Thoracic aorta (tissue), 2 donors: ENCODE results near the gene INTS15. TPM values are rescaled to one million over a fixed set of nuclear protein-coding genes. Genes with fewer than 3 reads are reported as not detected.
A peak's percentile ranks its signal among the peaks of the same experiment; 100 is the strongest.

Experiments used
- ATAC-seq: fragments of 150-250 bp; one replicate; pipeline ENCODE4 v1.8.0; 2017; ENCODE audit warnings: low read depth; ENCODE audit not compliant: insufficient number of reproducible peaks, low FRiP score
- DNase-seq: peaks from one replicate; pipeline ENCODE4 v3.0.0-alpha.2; 2020; ENCODE audit warnings: low spot score
- H3K27ac ChIP-seq, 2 donors: fragments of 200-600 bp; sonication (generic); 1 replicate in 1 of 2; 2 replicates in 1 of 2; pipeline ENCODE4 v1.5.1; 2016; ENCODE audit warnings: mild to moderate bottlenecking in 2 of 2, moderate library complexity in 2 of 2
- H3K27me3 ChIP-seq: fragments of 200-600 bp; sonication (generic); replicated peaks from 2 replicates; pipeline ENCODE4 v1.6.0; 2016; ENCODE audit warnings: mild to moderate bottlenecking; ENCODE audit not compliant: insufficient read depth
- H3K36me3 ChIP-seq: fragments of 200-600 bp; sonication (generic); one replicate; pipeline ENCODE4 v1.5.1; 2016
- H3K4me1 ChIP-seq, 2 donors: fragments of 200-600 bp; sonication (generic); 1 replicate in 1 of 2; 2 replicates in 1 of 2; pipeline versions ENCODE4 v1.5.1 to v1.6.0; 2016; ENCODE audit warnings: low read depth in 2 of 2, mild to moderate bottlenecking in 1 of 2; ENCODE audit not compliant: control insufficient read depth in 1 of 2
- H3K4me3 ChIP-seq: fragments of 200-600 bp; sonication (generic); 2 replicates; pipeline ENCODE4 v1.5.1; 2016; ENCODE audit warnings: mild to moderate bottlenecking
- H3K9me3 ChIP-seq: fragments of 200-600 bp; sonication (generic); 2 replicates; pipeline ENCODE4 v1.5.1; 2016
- CTCF ChIP-seq: fragments of 200-600 bp; sonication (generic); IDR thresholded peaks from one replicate; pipeline ENCODE4 v1.5.1; 2019; ENCODE audit warnings: antibody characterized with exemption
- total RNA-seq, 2 donors: library from RNA; depleted of rRNA; stranded (reverse); fragments of >200 nt; gene quantifications; one replicate each; pipeline versions ENCODE4 v1.1.0 to v1.2.3, GENCODE V29; 2016

INTS15 gene
- total RNA-seq, 2 donors from 2014 or later, result 37.2 to 45.4 TPM

- Histone ChIP-seq H3K36me3 (peaks cover 13% of the 10 kb centered on the region), H3K27ac (no peak overlapping the region), H3K4me3 (peak overlapping the region; percentile 73), H3K27me3 (no peaks in the 10 kb centered on the region), H3K4me1 (peaks cover 12 to 18% of the 10 kb centered on the region in 2 donors), H3K9me3 (no peaks in the 10 kb centered on the region)
- peak; percentile 16 for TF ChIP-seq CTCF
- no peak for ATAC-seq
- DNase-seq, result no peak
Measured at GRCh38 chr7:6637544-6638229, 47.9 kb downstream of the INTS15 start.

- no peaks in the 10 kb centered on the region for H3K27me3 ChIP-seq
- peaks cover 26% of the 10 kb centered on the region for H3K36me3 ChIP-seq
- no peaks in the 10 kb centered on the region for H3K9me3 ChIP-seq
- H3K4me3 ChIP-seq, result no peak overlapping the region
- H3K4me1 ChIP-seq, result peaks cover 12 to 18% of the 10 kb centered on the region in 2 donors
- no peak for TF ChIP-seq CTCF
- DNase-seq (no peak), ATAC-seq (no peak)
- no peak overlapping the region for H3K27ac ChIP-seq
Measured at GRCh38 chr7:6639032-6639431, 49.2 kb downstream of the INTS15 start.

GRCh38 chr7:6639627-6640026 lies 49.8 kb downstream of the INTS15 start:
- no peak for ATAC-seq
- Histone ChIP-seq H3K27me3 (no peaks in the 10 kb centered on the region), H3K9me3 (no peaks in the 10 kb centered on the region), H3K36me3 (peaks cover 32% of the 10 kb centered on the region), H3K27ac (no peak overlapping the region), H3K4me3 (no peak overlapping the region), H3K4me1 (peaks cover 12 to 18% of the 10 kb centered on the region in 2 donors)
- no peak for DNase-seq
- no peak for TF ChIP-seq CTCF

GRCh38 chr7:6640246-6640721 lies 50.5 kb downstream of the INTS15 start:
- ATAC-seq, result no peak
- no peak for TF ChIP-seq CTCF
- no peak overlapping the region for H3K27ac ChIP-seq
- peaks cover 12 to 18% of the 10 kb centered on the region in 2 donors for H3K4me1 ChIP-seq
- peaks cover 35% of the 10 kb centered on the region for H3K36me3 ChIP-seq
- no peaks in the 10 kb centered on the region for H3K27me3 ChIP-seq
- H3K9me3 ChIP-seq, result no peaks in the 10 kb centered on the region
- DNase-seq, result no peak
- H3K4me3 ChIP-seq, result no peak overlapping the region

GRCh38 chr7:6641305-6642035 lies 51.6 kb downstream of the INTS15 start:
- no peaks in the 10 kb centered on the region for H3K27me3 ChIP-seq
- no peak overlapping the region for H3K4me3 ChIP-seq
- no peak for TF ChIP-seq CTCF
- DNase-seq (no peak), ATAC-seq (no peak)
- peaks cover 38% of the 10 kb centered on the region for H3K36me3 ChIP-seq
- no peaks in the 10 kb centered on the region for H3K9me3 ChIP-seq
- H3K27ac ChIP-seq, result no peak overlapping the region
- peaks cover 9 to 14% of the 10 kb centered on the region in 2 donors for H3K4me1 ChIP-seq
